A673 (cell line): ENCODE data around the gene FAM167B. TPM values are rescaled to one million over a fixed set of nuclear protein-coding genes. Genes with fewer than 3 reads are reported as not detected.

Experiments
- BruUV-seq: library from RNA; stranded (reverse); fragments of 400-500 nt; replicated peaks from 2 replicates; lab custom pipeline; 2021; lab: Mats Ljungman, UMichigan
- CTCF ChIA-PET: fragments of 300-600 bp; sonication (Branson Sonifier 250); formaldehyde crosslinking; loops from one replicate; lab custom pipeline; 2022; ENCODE audit warnings: antibody characterized with exemption; lab: Charles Lee
- POLR2A ChIA-PET: fragments of 300-600 bp; sonication (Branson Sonifier 250); formaldehyde crosslinking; loops from one replicate; lab custom pipeline; 2022; ENCODE audit warnings: antibody characterized with exemption; ENCODE audit not compliant: low non-redundant PET; lab: Charles Lee
- DNase-seq: peaks from one replicate; pipeline ENCODE4 v3.0.0-alpha.2; 2015; ENCODE audit warnings: low spot score
- H3K27ac ChIP-seq: fragments of 200-600 bp; sonication (generic); 2 replicates; pipeline ENCODE4 v1.5.1; 2016; ENCODE audit warnings: mixed run types, low read depth, mild to moderate bottlenecking, mixed read lengths, antibody characterized with exemption, low read length; ENCODE audit not compliant: poor library complexity, severe bottlenecking
- H3K27me3 ChIP-seq: fragments of 200-600 bp; sonication (generic); replicated peaks from 2 replicates; pipeline ENCODE4 v1.6.1; 2017; ENCODE audit warnings: mixed run types, low read depth, mild to moderate bottlenecking, mixed read lengths, antibody characterized with exemption, low read length; ENCODE audit not compliant: insufficient read depth, poor library complexity
- H3K36me3 ChIP-seq: fragments of 200-600 bp; sonication (generic); 2 replicates; pipeline ENCODE4 v1.6.1; 2016; ENCODE audit warnings: mixed run types, mild to moderate bottlenecking, mixed read lengths, antibody characterized with exemption, low read length; ENCODE audit not compliant: insufficient read depth, poor library complexity, severe bottlenecking
- H3K4me1 ChIP-seq: fragments of 200-600 bp; sonication (generic); 2 replicates; pipeline ENCODE4 v1.6.1; 2017; ENCODE audit warnings: mixed run types, mild to moderate bottlenecking, mixed read lengths, antibody characterized with exemption, low read length; ENCODE audit not compliant: insufficient read depth, poor library complexity, severe bottlenecking
- H3K4me3 ChIP-seq: fragments of 200-600 bp; sonication (generic); 2 replicates; pipeline ENCODE4 v1.5.1; 2016; ENCODE audit warnings: low read depth, mixed run types, mild to moderate bottlenecking, mixed read lengths, low read length; ENCODE audit not compliant: poor library complexity, severe bottlenecking
- H3K9me3 ChIP-seq: fragments of 200-600 bp; sonication (generic); 2 replicates; pipeline ENCODE4 v1.6.1; 2016; ENCODE audit warnings: mixed run types, low read depth, mild to moderate bottlenecking, mixed read lengths, antibody characterized with exemption, low read length; ENCODE audit not compliant: poor library complexity, severe bottlenecking
- EZH2 ChIP-seq: fragments of 200-600 bp; sonication (generic); IDR thresholded peaks from 2 replicates; pipeline ENCODE4 v1.6.1; 2017; ENCODE audit warnings: borderline replicate concordance, low read depth, mild to moderate bottlenecking, mixed read lengths, antibody characterized with exemption, low read length; ENCODE audit not compliant: poor library complexity, severe bottlenecking
- intact Hi-C: fragments of 100-400 bp; cut with micrococcal nuclease; formaldehyde crosslinking; loops from one replicate; pipeline ENCODE4 v1.10.0; 2022; ENCODE audit not compliant: unreplicated experiment
- total RNA-seq: library from RNA; stranded (reverse); gene quantifications from 2 replicates; pipeline ENCODE4 v1.2.3, GENCODE V29; 2021
- TF ChIP-seq, protein P1 (sequence below): fragments of 300-800, 200-600 bp; sonication (generic); conservative IDR thresholded peaks from 2 replicates; pipeline ENCODE4 v1.5.1; 2017; ENCODE audit warnings: low read depth, mild to moderate bottlenecking, antibody characterized with exemption, low read length, moderate library complexity, mixed read lengths

Gene FAM167B
- total RNA-seq, 1 experiment from 2014 or later: not detected

- POLR2A ChIA-PET: no interaction called here
- no peak for TF ChIP-seq EZH2
- TF ChIP-seq, protein P1, sequence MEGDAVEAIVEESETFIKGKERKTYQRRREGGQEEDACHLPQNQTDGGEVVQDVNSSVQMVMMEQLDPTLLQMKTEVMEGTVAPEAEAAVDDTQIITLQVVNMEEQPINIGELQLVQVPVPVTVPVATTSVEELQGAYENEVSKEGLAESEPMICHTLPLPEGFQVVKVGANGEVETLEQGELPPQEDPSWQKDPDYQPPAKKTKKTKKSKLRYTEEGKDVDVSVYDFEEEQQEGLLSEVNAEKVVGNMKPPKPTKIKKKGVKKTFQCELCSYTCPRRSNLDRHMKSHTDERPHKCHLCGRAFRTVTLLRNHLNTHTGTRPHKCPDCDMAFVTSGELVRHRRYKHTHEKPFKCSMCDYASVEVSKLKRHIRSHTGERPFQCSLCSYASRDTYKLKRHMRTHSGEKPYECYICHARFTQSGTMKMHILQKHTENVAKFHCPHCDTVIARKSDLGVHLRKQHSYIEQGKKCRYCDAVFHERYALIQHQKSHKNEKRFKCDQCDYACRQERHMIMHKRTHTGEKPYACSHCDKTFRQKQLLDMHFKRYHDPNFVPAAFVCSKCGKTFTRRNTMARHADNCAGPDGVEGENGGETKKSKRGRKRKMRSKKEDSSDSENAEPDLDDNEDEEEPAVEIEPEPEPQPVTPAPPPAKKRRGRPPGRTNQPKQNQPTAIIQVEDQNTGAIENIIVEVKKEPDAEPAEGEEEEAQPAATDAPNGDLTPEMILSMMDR: no peak
- BruUV-seq: no TSS peak
- CTCF ChIA-PET: interaction anchor here (0.5 to 1.2 kb wide), 3 partner anchors 14 to 92 kb away, joined by 3 to 4 read pairs (median 3); no protein-coding TSS in a partner anchor
- Histone ChIP-seq H3K27me3 (no peaks in the 10 kb centered on the region), H3K36me3 (peaks cover 14% of the 10 kb centered on the region), H3K4me1 (peaks cover 14% of the 10 kb centered on the region), H3K9me3 (no peaks in the 10 kb centered on the region), H3K27ac (peak overlapping the region; percentile 58), H3K4me3 (peak overlapping the region; percentile 62)
- peak; percentile 76 for DNase-seq
- intact Hi-C loops: no loop called here
Observed at GRCh38 chr1:32201011-32201855, 45.8 kb upstream of the FAM167B start.

DNA sequence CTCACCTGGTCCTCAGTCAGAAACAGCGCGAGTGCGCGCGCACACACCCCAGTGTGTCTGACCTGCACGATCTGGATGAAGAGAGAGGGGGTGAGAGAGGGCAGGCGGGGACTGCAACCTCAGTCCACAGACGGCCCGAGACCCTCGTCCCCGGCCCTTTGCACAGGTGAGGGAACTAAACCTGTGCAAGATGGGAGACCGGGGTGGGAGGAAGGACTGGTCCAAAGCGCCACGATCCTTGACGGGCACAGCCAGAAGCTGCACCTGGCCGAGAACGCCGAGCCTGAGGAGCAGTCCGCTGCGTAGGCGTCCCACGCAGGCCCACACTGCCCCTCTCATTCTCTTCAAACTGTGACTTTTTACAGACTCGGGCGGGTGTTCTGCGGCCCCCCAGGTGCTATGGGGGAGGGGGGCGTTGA, 42.1 kb upstream of the FAM167B start:
- Histone ChIP-seq H3K4me3 (peak overlapping the region; percentile 80), H3K9me3 (no peaks in the 10 kb centered on the region), H3K36me3 (peaks cover 7% of the 10 kb centered on the region), H3K27me3 (no peaks in the 10 kb centered on the region), H3K4me1 (peaks cover 11% of the 10 kb centered on the region), H3K27ac (peak overlapping the region; percentile 87)
- BruUV-seq: no TSS peak
- POLR2A ChIA-PET: interaction anchor here (0.5 kb wide), 1 partner anchor 990 kb away, joined by 3 read pairs; no protein-coding TSS in a partner anchor
- intact Hi-C loops: no loop called here
- CTCF ChIA-PET: no interaction called here
- no peak for TF ChIP-seq EZH2
- TF ChIP-seq, protein P1: no peak
- no peak for DNase-seq

GRCh38 chr1:32205401-32206370, 41.3 kb upstream of the FAM167B start, which contains the start of gene IQCC:
Gene IQCC, plus strand, starts transcription at chr1:32205671. Its CDS starts 11 bp downstream, at chr1:32205682.
- H3K4me1 ChIP-seq: peaks cover 7% of the 10 kb centered on the region
- TF ChIP-seq, protein P1: no peak
- no peak for TF ChIP-seq EZH2
- peaks cover 7% of the 10 kb centered on the region for H3K36me3 ChIP-seq
- intact Hi-C loops: no loop called here
- H3K9me3 ChIP-seq: no peaks in the 10 kb centered on the region
- DNase-seq: peak; percentile 92
- POLR2A ChIA-PET: no interaction called here
- peak within 1 kb of the TSS; percentile 87 for H3K27ac ChIP-seq
- CTCF ChIA-PET: interaction anchor here (0.5 kb wide), 1 partner anchor 315 kb away, joined by 4 read pairs; no protein-coding TSS in a partner anchor
- H3K4me3 ChIP-seq: peak within 1 kb of the TSS; percentile 80
- BruUV-seq: TSS peak; percentile 78
- no peaks in the 10 kb centered on the region for H3K27me3 ChIP-seq
